Loucy (cell line): Measurements from ENCODE around the gene MRPL24.

Source experiments
- H2AFZ ChIP-seq: fragments of 200-600 bp; sonication (generic); 2 replicates; pipeline ENCODE4 v1.6.0; 2016; ENCODE audit warnings: antibody characterized with exemption, mild to moderate bottlenecking, low read length, moderate library complexity
- H3F3A ChIP-seq: fragments of 200-600 bp; 2 replicates; pipeline ENCODE4 v1.6.0; 2016; ENCODE audit warnings: antibody characterized with exemption, low read depth, mild to moderate bottlenecking
- H3K27me3 ChIP-seq: fragments of 200-600 bp; sonication (generic); 2 replicates; pipeline ENCODE4 v1.6.1; 2014; ENCODE audit warnings: low read length, mild to moderate bottlenecking; ENCODE audit not compliant: insufficient read depth, poor library complexity, severe bottlenecking
- H3K36me3 ChIP-seq: fragments of 200-600 bp; sonication (generic); 2 replicates; pipeline ENCODE4 v1.6.1; 2016; ENCODE audit warnings: low read length; ENCODE audit not compliant: insufficient read depth
- H3K4me1 ChIP-seq: fragments of 200-600 bp; sonication (generic); 2 replicates; pipeline ENCODE4 v1.5.1; 2014; ENCODE audit warnings: low read length, mild to moderate bottlenecking; ENCODE audit not compliant: insufficient read depth, poor library complexity, severe bottlenecking
- H3K4me2 ChIP-seq: fragments of 200-600 bp; sonication (generic); 2 replicates; pipeline ENCODE4 v1.6.0; 2014; ENCODE audit warnings: antibody characterized with exemption, low read length, low read depth, mild to moderate bottlenecking; ENCODE audit not compliant: poor library complexity, severe bottlenecking
- H3K4me3 ChIP-seq: fragments of 200-600 bp; sonication (generic); 2 replicates; pipeline ENCODE4 v1.5.1; 2014; ENCODE audit warnings: low read length, mild to moderate bottlenecking, mixed read lengths; ENCODE audit not compliant: poor library complexity, severe bottlenecking
- H3K79me2 ChIP-seq: fragments of 200-600 bp; sonication (generic); 2 replicates; pipeline ENCODE4 v1.6.1; 2014; ENCODE audit warnings: low read length; ENCODE audit not compliant: insufficient read depth
- H3K9ac ChIP-seq: fragments of 200-600 bp; sonication (generic); 2 replicates; pipeline ENCODE4 v1.6.0; 2014; ENCODE audit warnings: mild to moderate bottlenecking, low read depth, low read length, moderate library complexity; ENCODE audit not compliant: poor library complexity, severe bottlenecking
- H3K9me2 ChIP-seq: fragments of 200-600 bp; sonication (generic); replicated peaks from 2 replicates; pipeline ENCODE4 v1.6.1; 2016; ENCODE audit warnings: low read depth, low read length, mixed read lengths
- H3K9me3 ChIP-seq: fragments of 200-600 bp; sonication (generic); 2 replicates; pipeline ENCODE4 v1.6.1; 2014; ENCODE audit warnings: mild to moderate bottlenecking, antibody characterized with exemption, low read length, low read depth; ENCODE audit not compliant: insufficient read depth
- H4K20me1 ChIP-seq: fragments of 200-600 bp; sonication (generic); 2 replicates; pipeline ENCODE4 v1.6.0; 2014; ENCODE audit warnings: antibody characterized with exemption, low read length, mild to moderate bottlenecking; ENCODE audit not compliant: insufficient read depth, poor library complexity, severe bottlenecking
- CTCF ChIP-seq: fragments of 200-600 bp; sonication (generic); conservative IDR thresholded peaks from 2 replicates; pipeline ENCODE4 v1.5.1; 2014; ENCODE audit warnings: mild to moderate bottlenecking, antibody characterized with exemption, low read length
- EZH2phosphoT487 ChIP-seq: fragments of 200-600 bp; IDR thresholded peaks from 2 replicates; pipeline ENCODE4 v1.6.1; 2018; ENCODE audit warnings: antibody characterized with exemption, mild to moderate bottlenecking, moderate library complexity, borderline replicate concordance

MRPL24 gene

DNA sequence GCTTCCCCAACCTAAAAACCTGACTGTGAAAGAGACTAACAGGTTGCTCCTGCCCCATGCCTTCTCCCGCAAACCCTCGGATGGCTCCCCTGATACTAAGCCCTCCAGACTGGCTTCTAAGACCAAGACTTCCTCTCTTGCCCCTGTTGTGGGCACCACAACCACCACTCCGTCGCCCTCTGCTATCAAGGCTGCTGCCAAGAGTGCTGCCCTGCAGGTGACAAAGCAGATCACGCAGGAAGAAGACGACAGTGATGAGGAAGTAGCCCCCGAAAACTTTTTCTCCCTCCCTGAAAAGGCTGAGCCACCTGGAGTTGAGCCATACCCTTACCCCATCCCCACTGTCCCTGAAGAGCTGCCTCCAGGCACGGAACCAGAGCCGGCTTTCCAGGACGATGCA lies 45.8 kb upstream of the MRPL24 start:
- H3K4me2 ChIP-seq: no peak overlapping the region
- peaks cover 31% of the 10 kb centered on the region for H3K79me2 ChIP-seq
- peaks cover 77% of the 10 kb centered on the region for H3K36me3 ChIP-seq
- no peaks in the 10 kb centered on the region for H3K4me1 ChIP-seq
- H3K9ac ChIP-seq: no peak overlapping the region
- H3K4me3 ChIP-seq: no peak overlapping the region
- TF ChIP-seq CTCF: no peak
- no peak for TF ChIP-seq EZH2phosphoT487
- no peak overlapping the region for H2AFZ ChIP-seq
- H3K27me3 ChIP-seq: no peaks in the 10 kb centered on the region
- no peaks in the 10 kb centered on the region for H3F3A ChIP-seq
- peaks cover 4% of the 10 kb centered on the region for H4K20me1 ChIP-seq
- H3K9me3 ChIP-seq: no peaks in the 10 kb centered on the region
- H3K9me2 ChIP-seq: no peaks in the 10 kb centered on the region

DNA sequence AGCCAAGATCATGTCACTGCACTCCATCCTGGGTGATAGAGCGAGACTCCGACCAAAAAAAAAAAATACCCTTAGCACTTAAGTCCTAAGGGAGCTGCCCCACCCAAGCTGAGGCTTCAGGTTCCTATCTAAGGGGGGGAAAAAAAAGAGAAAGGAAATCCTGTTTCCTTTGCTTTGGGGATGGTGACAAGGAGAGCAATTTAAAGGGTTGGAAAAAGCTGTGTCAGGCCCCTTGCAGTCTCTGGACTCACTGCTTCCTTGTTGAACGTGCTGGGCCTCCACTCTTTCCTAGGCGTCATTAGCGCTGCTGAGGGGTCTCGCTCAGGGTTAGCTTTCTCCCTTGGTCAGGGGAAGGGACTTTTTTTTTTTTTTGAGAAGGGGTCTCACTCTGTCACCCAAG lies 44.6 kb upstream of the MRPL24 start:
- Histone ChIP-seq H3K79me2 (peaks cover 43% of the 10 kb centered on the region), H3K27me3 (no peaks in the 10 kb centered on the region), H3K9me2 (no peaks in the 10 kb centered on the region), H3K4me3 (no peak overlapping the region), H3K36me3 (peaks cover 75% of the 10 kb centered on the region), H4K20me1 (peaks cover 16% of the 10 kb centered on the region), H3F3A (no peaks in the 10 kb centered on the region), H3K9me3 (no peaks in the 10 kb centered on the region), H2AFZ (no peak overlapping the region), H3K4me1 (no peaks in the 10 kb centered on the region), H3K9ac (no peak overlapping the region), H3K4me2 (no peak overlapping the region)
- TF ChIP-seq EZH2phosphoT487 (no peak), CTCF (no peak)

DNA sequence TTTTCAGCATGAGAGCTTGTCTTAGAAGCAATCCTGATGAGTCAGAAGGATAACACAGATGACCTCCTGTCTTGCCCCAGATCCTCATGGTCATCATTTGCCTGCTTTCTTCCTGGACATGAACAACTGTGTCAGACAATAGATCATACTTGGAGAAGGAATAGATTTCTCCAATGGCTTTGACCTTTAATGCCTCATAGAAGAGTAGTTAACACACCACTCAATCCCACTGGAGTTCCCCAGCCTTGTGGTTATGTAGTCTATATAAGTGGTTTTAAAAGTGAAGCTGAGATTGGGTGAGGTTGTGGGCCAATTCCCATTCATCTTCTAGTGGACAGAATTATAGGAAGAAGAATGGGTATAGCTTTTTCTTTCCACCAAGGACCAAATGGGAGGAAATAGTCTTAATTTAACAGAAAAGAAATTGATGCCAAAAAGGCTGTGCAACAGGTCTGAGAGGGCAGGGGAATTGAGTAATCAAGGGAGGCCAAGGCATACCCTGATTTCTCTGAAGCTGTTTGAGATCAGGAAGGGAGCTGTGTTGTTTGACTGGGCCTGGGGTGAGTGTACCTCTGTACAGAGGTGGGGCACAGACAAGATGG lies 40.8 kb upstream of the MRPL24 start:
- no peak for TF ChIP-seq CTCF
- Histone ChIP-seq H4K20me1 (peaks cover 38% of the 10 kb centered on the region), H2AFZ (no peak overlapping the region), H3K4me1 (peaks cover 15% of the 10 kb centered on the region), H3F3A (no peaks in the 10 kb centered on the region), H3K79me2 (peaks cover 68% of the 10 kb centered on the region), H3K36me3 (peaks cover 50% of the 10 kb centered on the region), H3K4me2 (no peak overlapping the region), H3K27me3 (no peaks in the 10 kb centered on the region), H3K9me3 (no peaks in the 10 kb centered on the region), H3K9ac (no peak overlapping the region), H3K9me2 (no peaks in the 10 kb centered on the region), H3K4me3 (no peak overlapping the region)
